HG02840 (cell line): ENCODE results near the gene HRC.
"Not testable (repeated sequence)": the region's sequence is repeated elsewhere in the genome, so short reads cannot be mapped to it uniquely, and the experiment has no call there.

Experiments
- ATAC-seq: cut with Tn5 transposase; IDR thresholded peaks from one replicate; pipeline ENCODE4 v1.9.1; 2021; ENCODE audit warnings: mild to moderate bottlenecking, moderate library complexity, moderate number of reproducible peaks; ENCODE audit not compliant: unreplicated experiment, low FRiP score

Gene HRC

GRCh38 chr19:49160450-49161189 is 5.4 kb upstream of the HRC start:
- no peak for ATAC-seq

- ATAC-seq: no peak
Observed at GRCh38 chr19:49157445-49158224, 2.4 kb upstream of the HRC start, which contains the start of gene TRPM4. Gene TRPM4 (plus strand): TSS chr19:49157792. CDS start chr19:49157867, 75 bp downstream.

- ATAC-seq: no peak
Observed at GRCh38 chr19:49155820-49156346, 687 bp upstream of the HRC start.

DNA sequence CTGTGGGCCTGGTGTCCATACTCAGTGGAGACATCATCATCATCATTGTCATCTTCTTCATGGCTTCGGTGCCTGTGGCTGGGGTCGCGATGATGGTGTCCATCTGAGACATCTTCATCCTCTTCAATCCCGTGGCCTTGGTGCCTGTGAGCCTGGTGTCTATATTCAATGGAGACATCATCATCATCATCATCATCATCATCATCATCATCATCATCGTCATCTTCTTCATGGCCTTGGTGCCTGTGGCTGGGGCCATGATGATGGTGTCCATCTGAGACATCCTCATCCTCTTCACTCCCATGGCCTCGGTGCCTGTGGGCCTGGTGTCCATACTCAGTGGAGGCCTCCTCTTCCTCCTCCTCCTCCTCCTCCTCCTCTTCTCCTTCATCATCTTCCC is 917 bp downstream of the HRC start:
- ATAC-seq: no peak

- ATAC-seq: no peak
Observed at GRCh38 chr19:49153167-49153809, 1.9 kb downstream of the HRC start.

DNA sequence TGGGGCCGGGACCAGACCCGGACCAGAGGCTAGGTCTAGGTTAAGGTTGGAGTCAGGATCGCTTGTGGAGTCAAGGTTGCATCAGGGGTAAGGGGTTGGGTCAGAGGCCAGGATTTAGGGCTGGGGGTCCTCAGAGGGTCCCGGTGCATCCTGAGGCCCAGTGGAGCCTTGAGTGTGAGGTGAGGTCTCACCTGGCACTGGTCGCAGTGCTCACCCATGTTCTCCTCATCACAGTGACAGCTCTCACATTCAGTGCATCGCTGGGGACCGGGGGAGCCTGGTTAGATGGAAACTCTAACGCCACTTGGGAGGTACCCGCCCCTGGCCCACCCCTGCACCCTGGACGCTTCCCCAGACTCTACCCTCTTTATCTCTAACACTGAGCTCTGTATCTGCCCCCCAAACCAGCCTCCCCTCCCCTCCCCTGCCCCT is 3.1 kb downstream of the HRC start:
- ATAC-seq: no peak

- ATAC-seq: no peak
Observed at GRCh38 chr19:49151267-49152118, 3.7 kb downstream of the HRC start.

GRCh38 chr19:49150944-49151243 is 4.3 kb downstream of the HRC start:
- no peak for ATAC-seq

GRCh38 chr19:49150106-49150943 is 4.9 kb downstream of the HRC start:
- no peak for ATAC-seq

DNA sequence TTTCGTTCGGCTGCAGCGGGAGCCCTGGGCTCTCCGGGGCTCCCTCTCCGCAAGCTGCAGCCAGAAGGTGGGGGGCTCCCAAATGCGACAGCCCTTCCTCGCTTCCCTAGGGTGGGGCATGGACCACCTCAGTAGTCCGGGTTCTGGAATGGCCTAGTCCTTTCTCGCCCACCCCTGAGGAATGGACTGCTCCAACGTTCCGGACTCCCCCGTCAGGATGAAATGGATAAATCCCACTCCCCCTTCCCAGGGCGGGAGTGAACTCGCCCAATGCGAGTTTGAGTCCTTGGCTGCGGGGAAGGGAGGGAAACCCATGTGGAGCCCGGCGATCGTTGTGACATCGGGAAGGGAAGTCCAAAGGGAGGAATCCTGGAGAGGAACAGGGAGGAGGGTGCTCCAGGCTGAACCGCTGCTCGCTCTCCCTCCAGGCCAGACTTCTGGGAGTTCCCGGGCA is 5.5 kb downstream of the HRC start:
- ATAC-seq: no peak

GRCh38 chr19:49148784-49149651 is 6.2 kb downstream of the HRC start:
- ATAC-seq: no peak

GRCh38 chr19:49148044-49148682 is 7.0 kb downstream of the HRC start:
- ATAC-seq: no peak

DNA sequence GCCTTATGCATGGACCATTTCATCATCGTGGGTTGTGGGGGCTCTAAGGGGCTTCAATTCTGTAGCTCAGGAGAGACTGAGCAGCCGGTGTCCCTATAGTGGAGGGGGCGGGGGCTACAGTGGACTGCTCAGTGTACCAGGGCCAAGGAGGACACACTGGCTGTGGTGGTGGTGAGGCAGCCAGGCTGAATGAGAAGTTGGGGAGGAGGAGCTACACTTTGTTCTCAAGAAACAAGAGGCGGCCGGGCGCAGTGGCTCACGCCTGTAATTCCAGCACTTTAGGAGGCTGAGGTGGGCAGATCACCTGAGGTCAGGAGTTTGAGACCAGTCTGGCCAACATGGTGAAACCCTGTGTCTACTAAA is 8.8 kb downstream of the HRC start:
- ATAC-seq: not testable (repeated sequence)

GRCh38 chr19:49145573-49146407 is 9.4 kb downstream of the HRC start:
- ATAC-seq: no peak

- ATAC-seq: no peak
Observed at GRCh38 chr19:49142866-49143335, 12.3 kb downstream of the HRC start.

GRCh38 chr19:49141352-49141751 is 13.8 kb downstream of the HRC start:
- ATAC-seq: no peak

GRCh38 chr19:49140951-49141350 is 14.2 kb downstream of the HRC start:
- no peak for ATAC-seq
